HG02759 (cell line): ENCODE data around the gene INSRR.

ENCODE experiments used
- ATAC-seq: cut with Tn5 transposase; IDR thresholded peaks from one replicate; pipeline ENCODE4 v1.9.1; 2021; ENCODE audit warnings: mild to moderate bottlenecking, moderate library complexity; ENCODE audit not compliant: unreplicated experiment

Gene INSRR

GRCh38 chr1:156808186-156809030 is 50.5 kb downstream of the INSRR start:
- ATAC-seq = no peak

GRCh38 chr1:156807627-156808026 is 51.3 kb downstream of the INSRR start:
- ATAC-seq = no peak

DNA sequence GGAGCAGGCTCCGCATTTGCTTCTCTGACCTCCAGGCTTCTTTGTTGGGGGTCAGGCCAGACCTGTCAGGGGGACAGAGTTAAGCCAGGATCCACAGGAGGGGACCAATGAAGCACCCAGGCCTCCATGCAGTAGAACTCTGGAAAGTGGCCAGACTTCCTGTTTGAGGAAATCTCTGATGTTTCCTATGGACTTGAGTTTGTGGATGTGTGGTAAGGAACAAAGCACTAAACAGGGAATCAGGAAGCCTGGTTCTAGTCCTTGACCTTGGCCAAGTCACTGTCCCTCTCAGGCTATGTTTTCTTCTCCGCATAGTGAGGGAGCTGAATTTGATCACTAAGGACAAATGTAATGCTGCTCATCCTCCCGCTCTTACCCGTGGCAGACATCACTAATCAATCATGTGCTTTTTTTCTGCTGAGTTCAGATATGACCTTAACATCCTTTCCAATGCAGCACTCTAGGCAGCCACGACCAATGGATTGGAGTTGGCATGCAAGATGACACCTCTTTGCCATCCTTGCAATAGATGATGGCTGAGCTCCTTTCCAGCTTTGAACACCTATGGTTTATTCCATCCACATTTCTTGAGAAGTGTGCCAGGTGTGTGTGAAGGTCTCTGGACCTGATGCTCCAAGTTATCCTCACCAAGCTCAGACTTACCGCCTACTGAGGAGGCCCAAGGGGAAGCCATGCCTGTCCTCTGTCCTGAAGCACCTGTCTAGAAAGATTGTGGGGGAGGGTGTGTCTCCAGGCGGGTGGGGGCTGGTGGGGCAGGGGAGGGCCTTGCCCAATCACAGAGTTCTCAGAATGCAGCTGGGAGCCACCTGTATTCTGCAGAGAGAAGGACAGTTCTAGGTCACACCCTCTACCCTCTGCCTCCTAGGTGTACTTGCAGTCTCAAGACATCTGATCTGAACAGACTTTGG is 52.1 kb downstream of the INSRR start:
- no peak for ATAC-seq

GRCh38 chr1:156805766-156806511 is 53.0 kb downstream of the INSRR start:
- ATAC-seq = no peak

GRCh38 chr1:156804572-156805243 is 54.2 kb downstream of the INSRR start:
- ATAC-seq = no peak

GRCh38 chr1:156804026-156804425 is 54.9 kb downstream of the INSRR start:
- ATAC-seq = no peak

- no peak for ATAC-seq
These were observed 55.6 kb downstream of the INSRR start for GRCh38 chr1:156803086-156803851.

DNA sequence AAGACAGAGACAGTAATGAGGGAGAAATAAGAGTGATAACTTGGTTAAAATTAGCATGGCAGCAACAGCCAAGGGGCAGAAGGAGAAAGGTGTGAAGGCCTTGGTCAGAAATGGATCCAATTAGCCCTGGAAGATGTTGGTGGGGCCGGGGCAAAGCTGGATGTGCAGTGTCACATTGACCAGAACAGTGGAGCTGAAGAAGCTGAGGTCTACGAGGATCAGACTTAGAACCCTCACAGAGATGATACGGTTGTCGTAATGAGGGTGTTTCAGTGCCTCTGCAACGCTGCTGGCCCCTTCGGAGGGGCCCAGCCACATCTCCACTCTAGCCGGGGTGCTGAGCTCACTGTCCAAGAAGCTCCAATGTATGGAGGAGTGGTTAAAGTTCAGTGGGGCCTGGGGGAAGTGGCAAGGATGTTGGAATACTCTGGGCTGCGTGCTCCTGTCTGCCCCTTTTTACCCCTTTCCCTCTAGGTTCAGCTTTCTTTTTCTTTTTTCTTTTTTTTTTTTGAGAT is 56.4 kb downstream of the INSRR start:
- ATAC-seq = no peak

- ATAC-seq = no peak
These were observed 57.4 kb downstream of the INSRR start for GRCh38 chr1:156801409-156802121.

- ATAC-seq = no peak
These were observed 61.6 kb downstream of the INSRR start for GRCh38 chr1:156797212-156797871.

DNA sequence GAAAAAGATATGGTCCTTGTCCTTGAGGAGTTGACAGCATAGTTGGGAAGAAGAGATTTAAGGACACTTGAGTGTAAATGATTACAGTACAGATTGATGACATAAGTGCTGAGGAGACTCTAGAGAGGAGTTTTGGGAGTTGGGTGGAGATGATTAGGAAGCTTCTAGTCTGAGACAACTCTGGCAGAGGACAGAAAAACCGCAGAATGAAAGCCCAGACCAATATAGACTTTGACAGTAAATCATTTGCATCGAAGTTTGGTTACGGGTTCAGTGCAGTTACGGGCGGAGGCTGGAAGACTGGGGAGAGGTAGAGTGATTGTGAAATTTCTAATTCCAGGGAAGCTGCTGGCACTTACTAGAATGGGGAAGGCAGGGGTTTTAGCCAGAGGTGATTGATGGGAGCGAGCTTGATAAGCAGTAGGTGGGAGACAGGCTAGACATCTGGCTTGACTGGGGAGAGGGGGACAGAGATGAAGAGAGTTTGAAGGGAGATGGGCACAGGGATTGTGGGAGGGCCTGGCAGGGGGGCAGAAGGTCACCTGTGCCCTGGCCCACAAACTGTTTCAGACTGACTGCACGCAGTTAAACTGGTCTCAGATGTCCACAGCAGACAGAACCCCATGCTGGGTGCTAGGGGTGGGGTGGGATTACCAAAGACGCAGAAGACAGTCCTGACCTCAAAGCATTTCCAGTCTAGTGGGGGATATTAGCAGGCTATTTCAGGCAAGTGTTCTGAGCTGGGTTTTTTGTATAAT is 62.4 kb downstream of the INSRR start:
- no peak for ATAC-seq

DNA sequence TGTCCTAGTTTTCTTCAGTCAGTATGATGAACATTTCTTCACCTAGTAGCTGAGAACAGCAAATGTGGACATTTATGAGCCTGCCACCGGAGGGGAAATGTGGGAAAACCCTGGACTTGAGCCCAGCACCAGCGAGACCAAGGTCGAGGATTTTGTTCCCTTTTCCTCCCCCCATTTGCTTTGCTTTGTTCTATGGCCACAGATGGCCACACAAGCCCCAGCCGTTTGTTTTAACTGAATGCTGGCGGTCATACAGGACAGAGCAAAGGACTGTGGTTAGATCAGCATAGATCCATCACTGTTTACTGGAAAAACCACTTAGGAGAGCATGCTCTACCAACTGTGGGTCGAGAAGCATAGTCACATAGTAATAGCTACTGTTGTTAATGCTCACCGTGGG is 63.1 kb downstream of the INSRR start:
- ATAC-seq = no peak

DNA sequence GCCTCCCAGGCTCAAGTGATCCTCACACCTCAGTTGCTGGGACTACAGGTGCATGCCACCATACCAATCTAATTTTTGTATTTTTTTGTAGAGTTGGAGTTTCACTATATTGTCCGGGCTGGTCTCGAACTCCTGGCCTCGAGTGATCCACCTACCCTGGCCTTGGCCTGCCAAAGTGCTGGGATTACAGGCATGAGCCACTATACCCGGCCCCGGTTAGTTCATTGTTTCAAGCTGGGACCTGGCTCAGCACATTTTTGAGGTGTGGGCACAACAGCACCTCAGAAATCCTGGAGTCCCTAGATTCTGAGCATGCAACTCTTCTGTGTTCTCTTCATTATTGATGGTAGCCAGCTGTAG is 63.6 kb downstream of the INSRR start:
- ATAC-seq = no peak

GRCh38 chr1:156794506-156795373 is 64.2 kb downstream of the INSRR start:
- no peak for ATAC-seq
